ENCODE results near the gene GALK2.
"Not testable (repeated sequence)": the region's sequence is repeated elsewhere in the genome, so short reads cannot be mapped to it uniquely, and the experiment has no call there.

The GALK2 gene

DNA sequence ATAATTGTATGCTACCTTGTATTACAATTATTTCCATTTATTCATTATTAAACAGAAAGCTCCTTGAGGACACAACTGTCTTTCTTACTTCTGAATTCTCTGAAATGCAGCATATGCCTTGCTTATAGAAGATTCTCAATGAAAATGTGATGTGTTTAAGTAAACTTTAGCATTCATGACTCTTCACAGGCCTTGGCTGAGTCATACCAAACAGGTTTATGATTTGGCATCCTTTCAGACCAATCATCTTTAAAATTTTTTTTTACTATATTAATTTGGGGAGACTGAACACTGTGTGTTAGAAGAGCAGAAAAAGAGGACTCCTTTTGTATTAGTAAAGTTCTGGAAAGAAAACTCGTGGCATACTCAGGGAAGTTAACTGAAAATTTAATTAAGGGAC lies 6.4 kb upstream of the GALK2 start:
- FAIRE-seq: no peak
- DNase-seq (ENCODE audit: low spot score): no peak

DNA sequence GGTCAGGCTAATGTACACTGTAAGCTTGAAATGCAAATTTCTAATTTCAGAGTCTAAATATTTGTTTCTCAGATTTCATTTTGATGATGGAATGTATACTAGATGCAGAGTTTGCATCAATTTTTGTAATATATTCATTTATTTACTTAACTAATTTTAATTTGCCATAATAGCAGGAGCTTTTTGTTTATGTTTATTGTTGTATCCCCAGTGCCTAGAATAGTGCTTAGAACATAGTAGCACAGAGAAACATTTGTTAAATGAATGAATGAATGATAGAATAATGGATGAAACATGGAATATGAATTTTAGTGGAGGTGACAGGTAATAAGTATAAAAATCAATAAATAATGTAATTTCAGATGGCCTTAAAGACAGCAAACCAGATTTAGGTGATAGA lies 5.2 kb upstream of the GALK2 start:
- FAIRE-seq: no peak
- no peak for DNase-seq (ENCODE audit: low spot score)

DNA sequence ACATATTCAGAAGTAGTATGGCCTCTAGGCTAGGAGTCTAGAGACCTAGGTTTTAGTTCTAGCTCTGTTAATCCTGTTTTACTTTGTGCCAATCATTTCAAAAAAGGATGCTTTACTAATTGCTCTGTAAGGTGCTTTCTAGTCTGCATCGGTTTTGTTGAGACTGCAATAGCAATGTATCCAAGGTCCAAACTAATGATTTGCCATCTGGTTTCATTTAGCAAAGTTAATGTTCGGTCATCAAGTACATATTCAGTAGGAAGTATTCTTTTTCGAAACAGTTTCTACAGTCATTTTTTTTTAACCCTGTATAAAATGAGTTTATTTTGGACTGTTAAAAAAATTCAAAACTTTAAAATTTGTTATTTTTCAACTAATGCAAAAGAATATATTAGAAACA lies 2.0 kb upstream of the GALK2 start:
- no peak for DNase-seq (ENCODE audit: low spot score)
- FAIRE-seq: no peak

DNA sequence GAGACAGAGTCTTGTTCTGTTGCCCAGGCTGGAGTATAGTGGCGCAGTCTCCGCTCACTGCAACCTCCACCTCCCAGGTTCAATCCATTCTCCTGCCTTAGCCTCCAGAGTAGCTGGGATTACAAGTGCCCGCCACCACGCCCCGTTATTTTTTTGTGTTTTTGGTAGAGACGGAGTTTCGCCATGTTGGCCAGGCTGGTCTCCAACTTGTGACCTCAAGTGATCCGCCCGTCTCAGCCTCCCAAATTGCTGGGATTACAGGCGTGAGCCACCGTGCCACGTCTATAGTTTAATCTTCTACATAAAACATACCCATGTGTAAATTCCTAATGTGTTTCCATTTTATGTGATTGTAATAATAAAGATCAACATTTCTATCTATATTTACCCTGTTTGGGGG lies 1.7 kb downstream of the GALK2 start:
- DNase-seq (ENCODE audit: low spot score) (no peak), FAIRE-seq (no peak)

DNA sequence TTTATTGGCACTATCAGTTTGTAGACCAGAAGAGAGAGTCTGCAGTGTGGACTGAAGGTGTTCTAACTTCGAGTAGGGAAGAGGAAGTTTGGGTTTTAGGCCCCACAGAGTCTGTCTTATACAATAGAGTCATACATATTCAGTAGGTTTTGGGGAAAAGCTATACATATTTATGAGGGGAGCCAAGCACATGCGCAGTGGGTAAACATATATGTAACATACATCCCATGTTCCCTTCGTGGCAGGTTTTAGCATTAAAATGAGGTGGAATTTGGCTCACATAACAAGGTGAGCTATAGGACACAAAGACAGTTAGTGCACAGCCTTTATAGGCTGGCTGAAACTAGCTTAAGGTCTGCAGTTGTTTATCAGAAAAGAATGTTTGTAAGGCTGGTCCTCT lies 4.9 kb downstream of the GALK2 start:
- FAIRE-seq (no peak), DNase-seq (ENCODE audit: low spot score) (no peak)

DNA sequence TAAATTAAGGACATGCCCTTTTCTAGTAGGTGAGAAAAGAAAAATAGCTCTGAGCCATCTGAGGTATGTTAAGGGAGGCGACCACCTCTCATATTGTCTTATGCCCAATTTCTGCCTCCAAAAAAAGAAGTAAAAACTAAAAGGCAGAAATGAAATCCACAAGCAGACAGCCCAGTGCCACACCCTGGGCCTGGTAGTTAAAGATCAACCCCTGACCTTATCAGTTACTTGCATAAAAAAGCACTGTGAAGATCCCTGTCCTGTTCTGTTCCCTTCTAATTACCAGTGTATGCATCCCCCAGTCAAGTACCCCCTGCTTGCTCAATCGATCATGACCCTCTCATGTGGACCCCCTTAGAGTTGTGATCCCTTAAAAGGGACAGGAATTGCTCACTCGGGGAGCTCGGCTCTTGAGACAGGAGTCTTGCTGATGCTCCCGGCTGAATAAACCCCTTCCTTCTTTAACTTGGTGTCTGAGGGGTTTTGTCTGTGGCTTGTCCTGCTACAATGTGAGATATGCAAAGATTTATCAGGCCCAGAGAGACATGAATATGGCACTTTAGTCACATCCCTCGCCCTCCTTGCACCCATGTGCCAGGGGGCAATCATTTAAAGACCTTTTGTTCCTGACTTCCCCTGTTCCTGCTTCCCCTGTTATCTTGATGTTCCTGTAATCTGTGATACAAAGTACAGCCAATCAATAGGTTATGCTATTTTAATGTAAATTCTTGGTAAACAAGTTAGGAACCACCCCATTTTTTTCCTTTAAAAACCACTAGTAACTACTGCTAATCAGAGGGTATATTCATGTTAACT lies 5.7 kb downstream of the GALK2 start:
- DNase-seq (ENCODE audit: low spot score); FAIRE-seq: not testable (repeated sequence)

DNA sequence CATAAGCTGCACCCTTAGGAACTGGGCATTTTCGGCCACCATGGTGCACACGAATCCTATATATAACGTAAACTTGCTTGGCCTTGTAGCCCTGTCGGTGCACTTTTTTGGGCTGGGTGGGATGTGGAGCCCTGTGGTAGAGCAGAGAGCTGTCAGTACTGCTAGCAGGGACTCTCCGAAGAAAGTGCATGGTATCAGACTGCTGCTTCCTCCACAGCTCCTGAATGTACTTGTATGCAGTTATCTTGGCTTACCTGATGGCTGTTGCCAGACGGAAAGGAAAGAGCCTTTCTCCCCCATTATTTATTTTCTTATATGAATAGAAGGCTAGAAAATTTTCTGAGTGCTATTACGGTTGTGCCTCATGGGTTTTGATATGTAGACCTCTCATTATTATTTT lies 8.4 kb downstream of the GALK2 start:
- DNase-seq (ENCODE audit: low spot score): no peak
- FAIRE-seq: no peak

DNA sequence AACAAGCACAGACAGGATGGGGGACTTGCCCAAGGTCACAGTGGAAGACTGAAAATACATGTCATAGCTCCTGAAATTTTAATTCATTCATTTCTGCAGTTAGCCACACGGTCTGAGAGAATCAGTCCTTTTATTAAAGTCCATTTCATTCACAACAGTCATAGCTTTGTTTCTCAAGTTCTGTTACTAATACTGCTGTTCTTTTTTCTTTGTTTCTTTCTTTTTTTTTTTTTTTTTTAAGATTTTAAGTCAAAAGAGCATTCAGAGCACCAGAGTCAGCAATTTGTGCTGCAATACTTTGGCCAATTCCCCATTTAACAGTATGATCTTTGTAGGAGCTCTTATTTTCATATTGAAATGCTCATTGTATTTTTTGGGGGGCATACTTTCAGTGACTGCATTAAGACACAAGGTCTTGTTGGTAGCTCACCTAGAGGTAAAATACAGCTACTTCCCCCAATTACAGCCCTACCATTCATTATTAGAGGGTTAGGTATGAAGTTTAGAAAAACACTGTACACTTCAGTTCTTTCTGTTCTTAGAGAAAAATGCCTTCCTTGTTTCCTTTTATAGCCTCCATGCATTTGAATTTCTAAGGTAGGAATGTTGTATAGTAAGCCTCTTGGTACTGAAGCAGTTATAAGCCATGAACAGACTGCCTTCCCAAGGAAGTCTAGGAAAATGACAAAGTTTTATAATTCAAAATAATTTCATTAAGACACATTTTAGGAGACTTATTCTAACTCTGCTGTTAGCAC lies 9.6 kb downstream of the GALK2 start:
- DNase-seq (ENCODE audit: low spot score): no peak
- FAIRE-seq: no peak

DNA sequence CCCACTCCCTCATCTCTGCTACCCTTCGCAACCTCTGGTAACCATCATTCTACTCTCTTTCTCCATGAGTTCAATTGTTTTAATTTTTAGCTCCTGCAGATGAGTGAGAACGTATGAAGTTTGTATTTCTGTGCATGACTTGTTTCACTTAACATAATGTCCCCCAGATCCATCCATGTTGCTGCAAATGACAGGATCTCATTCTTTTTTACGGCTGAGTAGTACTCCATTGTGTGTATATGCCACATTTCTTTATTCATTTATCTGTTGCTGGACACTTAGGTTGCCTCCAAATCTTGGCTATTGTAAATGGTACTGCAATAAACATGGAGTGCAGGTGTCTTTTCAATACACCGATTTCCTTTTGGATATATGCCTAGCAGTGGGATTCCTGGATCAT lies 12.1 kb downstream of the GALK2 start:
- FAIRE-seq (no peak), DNase-seq (ENCODE audit: low spot score) (no peak)

DNA sequence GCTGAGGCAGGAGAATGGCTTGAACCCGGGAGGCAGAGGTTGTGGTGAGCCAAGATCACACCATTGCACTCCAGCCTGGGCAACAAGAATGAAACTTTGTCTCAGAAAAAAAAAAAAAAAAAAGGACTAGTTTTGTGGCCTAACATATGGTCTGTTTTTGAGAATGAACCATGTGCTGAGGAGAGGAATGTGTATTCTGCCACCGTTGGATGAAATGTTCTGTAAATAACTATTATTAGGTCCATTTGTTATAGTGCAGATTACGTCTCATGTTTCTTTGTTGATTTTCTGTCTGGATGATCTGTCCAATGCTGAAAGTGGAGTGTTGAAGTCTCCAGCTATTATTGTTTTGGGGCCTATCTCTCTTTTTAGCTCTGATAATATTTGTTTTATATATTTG lies 13.7 kb downstream of the GALK2 start:
- DNase-seq (ENCODE audit: low spot score); FAIRE-seq: not testable (repeated sequence)

DNA sequence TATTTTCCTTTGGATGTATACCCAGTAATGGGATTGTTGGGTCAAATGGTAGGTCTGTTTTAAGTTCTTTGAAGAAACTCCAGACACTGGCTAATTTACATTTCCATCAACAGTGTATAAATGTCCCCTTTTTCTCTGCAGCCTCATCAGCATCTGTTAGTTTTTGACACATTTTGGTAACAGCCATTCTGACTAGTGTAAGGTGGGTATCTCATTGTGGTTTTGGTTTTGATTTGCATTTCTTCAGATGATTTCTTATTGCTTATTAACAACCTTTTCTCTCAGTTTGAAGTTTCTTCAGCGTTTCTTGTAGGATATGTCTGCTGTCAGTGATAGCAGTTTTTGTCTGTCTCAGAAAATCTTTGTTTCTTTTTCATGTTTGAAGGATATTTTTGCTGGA lies 15.4 kb downstream of the GALK2 start:
- FAIRE-seq: no peak
- no peak for DNase-seq (ENCODE audit: low spot score)

DNA sequence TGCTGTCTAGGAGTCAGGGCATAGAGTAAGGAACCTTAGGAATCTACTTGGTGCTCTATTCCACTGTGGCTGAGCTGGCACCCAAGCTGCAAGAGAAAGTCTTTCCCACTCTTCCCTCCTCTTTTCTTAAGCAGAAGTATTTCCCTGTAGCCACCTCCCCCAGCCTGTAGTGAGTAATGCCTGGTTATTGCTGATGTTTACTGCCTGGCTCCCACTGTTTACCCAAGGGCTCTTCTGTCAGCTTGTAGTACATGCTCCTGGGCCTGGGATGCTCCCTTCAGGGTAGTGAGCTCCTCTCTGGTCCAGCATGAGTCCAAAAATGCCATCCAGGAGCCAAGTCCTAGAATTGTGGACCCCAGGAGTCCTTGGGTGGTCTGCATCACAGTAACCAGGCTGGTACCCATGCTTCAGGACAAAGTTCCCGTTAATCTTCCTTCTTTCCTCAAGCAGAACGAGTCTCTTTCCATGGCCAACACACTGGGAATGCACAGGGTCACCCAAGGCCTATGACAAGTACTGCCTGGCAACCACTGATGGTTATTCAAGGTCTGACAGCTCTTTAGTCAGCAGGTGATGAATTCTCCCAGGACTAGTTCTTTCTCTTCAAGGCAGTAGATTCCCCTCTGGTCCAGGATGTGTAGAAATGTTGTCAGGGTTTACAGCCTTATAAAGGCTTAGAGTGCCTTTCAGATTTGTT lies 17.6 kb downstream of the GALK2 start:
- DNase-seq (ENCODE audit: low spot score) (no peak), FAIRE-seq (no peak)

DNA sequence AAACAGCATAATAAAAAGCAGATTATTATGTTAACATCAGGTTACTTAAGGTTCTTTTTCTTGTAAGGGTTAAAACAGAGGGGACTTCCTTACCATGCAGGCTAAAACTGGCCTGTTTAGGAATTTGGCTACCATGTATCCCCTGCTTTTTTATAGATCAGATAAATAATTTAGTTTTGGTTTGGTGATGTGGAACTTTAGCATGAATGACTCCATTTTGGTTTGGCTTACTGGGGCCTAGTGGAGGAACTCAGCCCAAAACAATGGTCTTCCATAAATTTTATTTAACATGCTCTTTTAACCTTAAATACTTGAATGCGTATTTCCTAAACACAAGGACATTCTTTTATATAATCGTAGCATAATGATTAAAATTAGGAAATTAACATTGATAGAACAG lies 18.9 kb downstream of the GALK2 start:
- FAIRE-seq (no peak), DNase-seq (ENCODE audit: low spot score) (no peak)

DNA sequence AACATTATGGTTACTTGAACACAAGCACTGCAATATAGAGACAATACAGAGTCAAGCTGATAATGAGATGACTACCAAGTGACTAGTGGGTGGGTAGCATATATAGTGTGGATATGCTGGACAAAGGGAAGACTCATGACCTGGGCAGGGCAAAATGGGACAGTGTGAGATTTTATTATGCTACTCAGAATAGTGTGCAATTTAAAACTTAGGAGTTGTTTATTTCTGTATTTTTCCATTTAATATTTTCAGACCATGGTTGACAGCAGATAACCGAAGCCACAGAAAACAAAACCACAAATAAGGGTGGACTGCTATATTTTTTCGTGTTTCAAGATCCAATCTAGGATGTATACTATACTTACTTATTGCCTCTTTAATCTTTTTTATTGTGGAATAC lies 19.6 kb downstream of the GALK2 start:
- no peak for DNase-seq (ENCODE audit: low spot score)
- FAIRE-seq: no peak

DNA sequence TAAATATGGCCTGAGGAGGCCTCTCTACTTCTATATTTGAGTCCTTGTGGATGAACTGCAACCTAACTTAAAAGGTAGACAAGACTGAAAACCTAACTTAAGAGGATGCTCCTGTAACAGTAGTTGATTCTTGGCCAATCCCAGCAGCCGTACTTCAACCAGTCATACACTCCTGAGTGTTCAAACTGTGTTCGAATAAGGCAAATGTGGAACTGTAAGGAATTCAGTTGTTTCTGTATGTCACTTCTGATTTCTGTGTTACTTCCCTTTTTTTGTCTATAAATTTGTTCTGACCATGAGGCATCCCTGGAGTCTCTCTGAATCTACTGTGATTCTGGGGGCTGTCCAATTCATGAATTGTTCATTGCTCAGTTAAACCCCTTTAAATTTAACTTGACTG lies 20.5 kb downstream of the GALK2 start:
- DNase-seq (ENCODE audit: low spot score): no peak
- no peak for FAIRE-seq

DNA sequence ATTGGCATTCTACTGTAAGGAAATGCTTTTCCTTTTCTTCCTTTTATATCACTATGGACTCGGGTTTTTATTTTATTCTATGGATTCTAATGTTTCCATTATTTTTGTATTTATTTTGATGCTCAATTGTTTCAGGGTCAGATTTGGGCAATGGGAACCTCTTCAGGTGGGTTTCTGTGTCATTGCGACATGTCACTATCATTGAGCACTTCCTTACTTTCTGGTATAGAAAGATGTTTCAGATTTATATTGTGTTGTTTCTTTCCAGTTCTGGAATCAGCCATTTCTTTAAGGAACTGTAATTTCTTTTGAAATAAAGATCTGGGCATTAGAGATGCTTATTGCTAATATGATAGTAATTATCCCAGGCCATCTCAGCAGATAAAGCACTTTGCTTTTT lies 21.8 kb downstream of the GALK2 start:
- DNase-seq (ENCODE audit: low spot score): no peak
- no peak for FAIRE-seq

DNA sequence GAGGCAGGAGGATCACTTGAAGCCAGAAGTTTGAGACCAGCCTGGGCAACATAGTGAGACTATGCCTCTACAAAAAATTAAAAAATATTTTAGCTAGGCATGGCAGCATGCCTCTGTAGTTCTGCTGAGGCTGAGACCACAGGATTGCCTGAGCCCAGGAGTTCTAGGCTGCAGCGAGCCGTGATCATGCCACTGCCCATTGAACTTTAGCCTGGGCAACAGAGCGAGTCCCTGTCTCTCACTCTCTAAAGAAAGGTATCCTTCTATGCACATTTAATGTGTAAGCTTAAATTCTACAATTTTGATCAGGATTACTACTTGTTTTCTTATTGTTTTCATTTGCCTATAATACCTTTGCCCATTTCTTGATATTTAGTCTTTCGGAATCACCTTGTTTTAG lies 26.8 kb downstream of the GALK2 start:
- no peak for FAIRE-seq
- no peak for DNase-seq (ENCODE audit: low spot score)

DNA sequence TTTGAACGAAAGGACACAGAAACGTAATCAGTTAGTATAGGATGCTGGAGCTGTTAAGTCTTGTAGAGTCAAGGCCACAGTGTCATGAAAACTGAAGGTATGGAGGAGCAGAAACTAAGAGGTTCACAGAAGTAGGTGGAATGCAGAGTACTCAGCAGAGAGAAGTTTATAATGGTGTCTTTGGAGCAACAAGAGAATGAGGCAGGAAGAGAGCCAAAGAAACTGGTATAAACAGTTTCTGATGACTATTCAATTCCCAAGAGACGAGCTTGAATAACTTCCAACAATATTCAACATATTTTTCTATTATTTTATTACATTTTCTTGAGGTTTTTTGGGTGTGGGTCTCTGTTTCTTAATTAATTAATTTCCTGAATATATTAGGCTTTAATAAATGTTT lies 29.6 kb downstream of the GALK2 start:
- no peak for FAIRE-seq
- DNase-seq (ENCODE audit: low spot score): no peak

DNA sequence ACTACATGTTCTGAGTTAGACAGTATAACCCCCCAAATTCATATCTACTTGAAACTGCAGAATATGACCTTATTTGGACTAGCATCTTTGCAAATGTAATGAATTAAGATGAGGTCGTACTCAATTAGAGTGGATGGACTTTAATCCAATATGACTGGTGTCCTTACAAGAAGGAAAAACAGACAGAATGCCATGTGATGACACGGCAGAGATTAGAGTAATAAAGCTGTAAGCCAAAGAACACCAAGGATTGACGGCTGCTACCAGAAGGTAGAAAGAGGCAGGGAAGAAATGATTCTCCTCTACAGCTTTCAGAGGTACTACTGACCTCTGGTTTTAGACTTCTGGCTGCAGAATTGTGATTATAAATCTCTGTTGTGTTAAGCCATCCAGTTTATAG lies 30.3 kb downstream of the GALK2 start:
- DNase-seq (ENCODE audit: low spot score) (no peak), FAIRE-seq (no peak)

DNA sequence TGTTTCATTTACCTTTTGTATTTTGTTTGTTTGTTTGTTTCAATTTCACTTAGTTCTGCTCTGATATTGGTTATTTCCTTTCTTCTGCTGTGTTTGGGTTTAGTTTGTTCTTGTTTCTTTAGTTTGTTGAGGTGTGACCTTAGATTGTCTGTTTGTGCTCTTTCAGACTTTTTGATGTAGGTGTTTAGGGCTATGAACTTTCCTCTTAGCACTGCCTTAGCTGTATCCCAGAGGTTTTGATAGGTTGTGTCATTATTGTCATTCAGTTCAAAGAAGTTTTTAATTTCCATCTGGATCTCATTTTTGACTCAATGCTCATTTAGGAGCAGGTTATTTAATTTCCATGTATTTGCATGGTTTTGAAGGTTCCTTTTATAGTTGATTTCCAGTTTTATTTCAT lies 38.1 kb downstream of the GALK2 start:
- DNase-seq (ENCODE audit: low spot score); FAIRE-seq: not testable (repeated sequence)

DNA sequence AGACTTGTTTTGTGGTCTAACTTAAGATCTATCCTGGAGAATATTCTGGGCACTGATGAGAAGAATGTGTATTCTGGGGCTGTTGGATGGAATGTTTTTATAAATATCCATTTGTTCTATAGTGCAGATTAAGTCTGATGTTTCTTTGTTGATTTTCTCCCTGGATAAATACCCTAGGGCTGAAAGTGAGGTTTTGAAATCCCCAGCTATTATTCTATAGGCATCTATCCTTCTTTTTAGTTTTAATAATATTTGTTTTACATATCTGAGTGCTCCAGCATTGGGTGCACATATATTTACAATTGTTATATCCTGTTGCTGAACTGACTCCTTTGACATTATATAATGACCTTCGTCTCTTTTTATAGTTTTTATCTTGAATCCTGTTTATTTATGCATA lies 42.9 kb downstream of the GALK2 start:
- no peak for DNase-seq (ENCODE audit: low spot score)
- no peak for FAIRE-seq

Data from urothelium cell line (cell line).